ENCODE measurements around the gene CC2D2B.

CC2D2B gene

DNA sequence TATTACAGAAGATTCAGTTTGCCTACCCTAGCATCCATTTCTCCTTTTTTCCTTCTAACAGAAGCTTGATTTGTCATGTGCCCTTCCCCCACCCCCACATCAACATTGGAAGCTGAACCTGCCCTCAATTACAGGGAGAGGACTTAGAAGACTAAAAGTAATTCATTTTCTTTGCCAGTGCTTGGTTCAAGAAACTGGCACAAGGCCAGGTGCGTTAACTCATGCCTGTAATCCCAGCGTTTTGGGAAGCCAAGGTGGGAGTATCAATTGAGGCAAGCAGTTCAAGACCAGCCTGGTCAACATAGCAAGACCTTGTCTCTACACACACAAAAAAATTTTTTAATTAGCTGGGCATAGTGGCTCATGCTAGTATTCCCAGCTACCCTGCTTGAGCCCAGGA is 168.2 kb downstream of the CC2D2B start:
- DNase-seq (ENCODE audit: low spot score), result no peak

DNA sequence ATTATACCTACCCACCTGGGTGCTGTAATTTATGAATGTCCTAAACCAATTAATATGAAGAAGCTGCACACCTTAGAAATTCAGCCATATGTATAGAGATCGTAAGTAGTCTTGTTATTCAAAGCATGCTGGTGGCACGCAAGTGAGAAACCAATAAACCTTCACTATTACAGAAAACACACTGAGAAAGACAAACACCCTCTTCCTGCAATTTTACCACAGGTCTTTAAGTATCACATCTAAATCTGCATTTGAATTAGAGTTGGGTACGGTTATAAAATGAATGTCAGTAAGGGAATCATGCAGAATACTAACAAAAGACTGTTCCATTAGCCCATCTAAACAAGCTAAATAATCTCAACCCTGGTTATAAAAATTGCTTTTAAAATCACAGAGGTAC is 169.4 kb downstream of the CC2D2B start:
- DNase-seq (ENCODE audit: low spot score), result no peak

DNA sequence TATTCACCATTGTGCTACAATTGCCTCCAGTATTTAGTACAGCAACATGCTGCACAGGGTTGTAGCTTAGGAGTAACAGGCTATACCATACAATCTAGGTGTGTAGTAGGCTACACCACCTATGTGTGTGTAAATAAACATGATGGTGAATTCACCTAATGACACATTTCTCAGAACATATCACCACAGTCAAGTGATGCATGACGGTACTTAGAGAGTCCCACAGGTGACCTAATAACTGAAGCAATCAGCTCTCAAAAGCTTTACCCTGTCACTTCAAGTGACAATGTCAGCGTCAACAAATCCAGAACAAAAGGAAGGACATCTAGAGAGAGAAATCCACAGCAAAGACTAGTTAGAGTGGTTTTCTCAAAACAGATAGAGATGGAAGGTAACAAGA is 174.4 kb downstream of the CC2D2B start:
- DNase-seq (ENCODE audit: low spot score), result no peak

Data from putamen (tissue), 1 donor.